Activated T-cell treated with anti-CD3 and anti-CD28 coated beads, Interleukin-2, amount 50 U/mL, for 72 hours (primary cell): ENCODE data around the gene SLC45A1. TPM values are rescaled to one million over a fixed set of nuclear protein-coding genes. Genes with fewer than 3 reads are reported as not detected.

ENCODE experiments used
- ATAC-seq, 2 donors: fragments of 150-1000 bp; cut with Tn5 transposase; replicated peaks in 1 of 2; 2 replicates each; pipeline ENCODE4 v1.10.0; 2021; ENCODE audit warnings: moderate library complexity in 2 of 2, mild to moderate bottlenecking in 1 of 2
- DNase-seq, 2 donors: peaks; one replicate each; pipeline ENCODE4 v3.0.0; 2021 to 2022; ENCODE audit warnings: mixed read lengths in 1 of 2
- H3K27ac Mint-ChIP-seq: one replicate; pipeline ENCODE4 v1.8.0; 2022; ENCODE audit warnings: mild to moderate bottlenecking, moderate library complexity, mixed read lengths
- H3K27me3 Mint-ChIP-seq: one replicate; pipeline ENCODE4 v1.8.0; 2022; ENCODE audit warnings: low read depth, mixed read lengths
- H3K36me3 Mint-ChIP-seq, 2 donors: one replicate each; pipeline ENCODE4 v1.8.0; 2022; ENCODE audit warnings: mixed read lengths in 2 of 2, mild to moderate bottlenecking in 1 of 2; ENCODE audit not compliant: insufficient read depth in 2 of 2
- H3K4me1 Mint-ChIP-seq: one replicate; pipeline ENCODE4 v1.8.0; 2022; ENCODE audit warnings: low read depth, mixed read lengths
- H3K4me3 Mint-ChIP-seq, 2 donors: one replicate each; pipeline ENCODE4 v1.8.0; 2022; ENCODE audit warnings: mild to moderate bottlenecking in 2 of 2, mixed read lengths in 2 of 2, moderate library complexity in 2 of 2
- H3K9me3 Mint-ChIP-seq, 2 donors: one replicate each; pipeline ENCODE4 v1.8.0; 2022; ENCODE audit warnings: mixed read lengths in 2 of 2
- total RNA-seq, 2 donors: library from RNA; stranded (reverse); gene quantifications; one replicate each; pipeline ENCODE4 v1.2.3, GENCODE V29; 2022

The SLC45A1 gene
- total RNA-seq, 2 donors from 2014 or later, result 0.48 to 0.81 TPM

GRCh38 chr1:8293641-8294169 lies 24.2 kb upstream of the SLC45A1 start:
- no peaks in the 10 kb centered on the region for H3K9me3 Mint-ChIP-seq
- DNase-seq (no peak), ATAC-seq (no peak)
- H3K4me3 Mint-ChIP-seq, result no peak overlapping the region
- H3K36me3 Mint-ChIP-seq, result no peaks in the 10 kb centered on the region
- no peaks in the 10 kb centered on the region for H3K27me3 Mint-ChIP-seq
- H3K4me1 Mint-ChIP-seq, result no peaks in the 10 kb centered on the region
- no peak overlapping the region for H3K27ac Mint-ChIP-seq

GRCh38 chr1:8294170-8294697 lies 23.7 kb upstream of the SLC45A1 start:
- ATAC-seq, result no peak
- Mint-ChIP-seq H3K4me3 (no peak overlapping the region), H3K27me3 (no peaks in the 10 kb centered on the region), H3K27ac (no peak overlapping the region), H3K4me1 (no peaks in the 10 kb centered on the region), H3K9me3 (no peaks in the 10 kb centered on the region), H3K36me3 (no peaks in the 10 kb centered on the region)
- no peak for DNase-seq

GRCh38 chr1:8297245-8297644 lies 20.7 kb upstream of the SLC45A1 start:
- no peak for ATAC-seq
- no peak overlapping the region for H3K4me3 Mint-ChIP-seq
- H3K9me3 Mint-ChIP-seq, result no peaks in the 10 kb centered on the region
- H3K36me3 Mint-ChIP-seq, result no peaks in the 10 kb centered on the region
- no peak overlapping the region for H3K27ac Mint-ChIP-seq
- peaks cover 4% of the 10 kb centered on the region for H3K27me3 Mint-ChIP-seq
- no peak for DNase-seq
- H3K4me1 Mint-ChIP-seq, result peaks cover 3% of the 10 kb centered on the region

GRCh38 chr1:8299963-8300362 lies 18.0 kb upstream of the SLC45A1 start:
- H3K27me3 Mint-ChIP-seq, result peaks cover 12% of the 10 kb centered on the region
- H3K36me3 Mint-ChIP-seq, result no peaks in the 10 kb centered on the region
- H3K4me3 Mint-ChIP-seq, result no peak overlapping the region
- no peak overlapping the region for H3K27ac Mint-ChIP-seq
- no peaks in the 10 kb centered on the region for H3K9me3 Mint-ChIP-seq
- ATAC-seq, result no peak
- no peak for DNase-seq
- H3K4me1 Mint-ChIP-seq, result peaks cover 4% of the 10 kb centered on the region

- no peak overlapping the region for H3K27ac Mint-ChIP-seq
- no peaks in the 10 kb centered on the region for H3K9me3 Mint-ChIP-seq
- H3K27me3 Mint-ChIP-seq, result peaks cover 12% of the 10 kb centered on the region
- no peak overlapping the region for H3K4me3 Mint-ChIP-seq
- ATAC-seq (no peak), DNase-seq (no peak)
- H3K4me1 Mint-ChIP-seq, result peaks cover 4% of the 10 kb centered on the region
- no peaks in the 10 kb centered on the region for H3K36me3 Mint-ChIP-seq
Observed at GRCh38 chr1:8302081-8302956, 15.6 kb upstream of the SLC45A1 start.

GRCh38 chr1:8303141-8303540 lies 14.8 kb upstream of the SLC45A1 start:
- Mint-ChIP-seq H3K36me3 (no peaks in the 10 kb centered on the region), H3K27ac (no peak overlapping the region), H3K9me3 (no peaks in the 10 kb centered on the region), H3K4me3 (no peak overlapping the region), H3K4me1 (peaks cover 4% of the 10 kb centered on the region), H3K27me3 (peaks cover 12% of the 10 kb centered on the region)
- DNase-seq (no peak), ATAC-seq (no peak)

- peaks cover 12% of the 10 kb centered on the region for H3K27me3 Mint-ChIP-seq
- H3K9me3 Mint-ChIP-seq, result no peaks in the 10 kb centered on the region
- peaks cover 4% of the 10 kb centered on the region for H3K4me1 Mint-ChIP-seq
- ATAC-seq, result no peak
- H3K27ac Mint-ChIP-seq, result no peak overlapping the region
- H3K4me3 Mint-ChIP-seq, result no peak overlapping the region
- H3K36me3 Mint-ChIP-seq, result no peaks in the 10 kb centered on the region
- DNase-seq, result no peak
Observed at GRCh38 chr1:8303876-8304275, 14.0 kb upstream of the SLC45A1 start.

- Mint-ChIP-seq H3K27ac (no peak overlapping the region), H3K9me3 (no peaks in the 10 kb centered on the region), H3K4me1 (no peaks in the 10 kb centered on the region), H3K4me3 (no peak overlapping the region), H3K36me3 (no peaks in the 10 kb centered on the region), H3K27me3 (peaks cover 6% of the 10 kb centered on the region)
- ATAC-seq, result no peak
- DNase-seq, result no peak
Observed at GRCh38 chr1:8307628-8308027, 10.3 kb upstream of the SLC45A1 start.

- DNase-seq (no peak), ATAC-seq (no peak)
- H3K27ac Mint-ChIP-seq, result no peak overlapping the region
- H3K36me3 Mint-ChIP-seq, result no peaks in the 10 kb centered on the region
- H3K9me3 Mint-ChIP-seq, result no peaks in the 10 kb centered on the region
- H3K4me3 Mint-ChIP-seq, result no peak overlapping the region
- peaks cover 24% of the 10 kb centered on the region for H3K4me1 Mint-ChIP-seq
- H3K27me3 Mint-ChIP-seq, result peaks cover 26% of the 10 kb centered on the region
Observed at GRCh38 chr1:8311068-8311718, 6.7 kb upstream of the SLC45A1 start.

- Mint-ChIP-seq H3K27me3 (peaks cover 37% of the 10 kb centered on the region), H3K4me1 (peaks cover 27% of the 10 kb centered on the region), H3K27ac (no peak overlapping the region), H3K9me3 (no peaks in the 10 kb centered on the region), H3K36me3 (no peaks in the 10 kb centered on the region), H3K4me3 (no peak overlapping the region)
- DNase-seq (no peak), ATAC-seq (no peak)
Observed at GRCh38 chr1:8312235-8313218, 5.4 kb upstream of the SLC45A1 start.

GRCh38 chr1:8313231-8313630 lies 4.7 kb upstream of the SLC45A1 start:
- no peak overlapping the region for H3K27ac Mint-ChIP-seq
- no peaks in the 10 kb centered on the region for H3K9me3 Mint-ChIP-seq
- H3K36me3 Mint-ChIP-seq, result no peaks in the 10 kb centered on the region
- ATAC-seq (no peak), DNase-seq (no peak)
- H3K4me1 Mint-ChIP-seq, result peaks cover 29% of the 10 kb centered on the region
- H3K27me3 Mint-ChIP-seq, result peaks cover 37% of the 10 kb centered on the region
- no peak overlapping the region for H3K4me3 Mint-ChIP-seq

- Mint-ChIP-seq H3K4me3 (no peak overlapping the region), H3K36me3 (no peaks in the 10 kb centered on the region), H3K27ac (no peak overlapping the region), H3K4me1 (peaks cover 34% of the 10 kb centered on the region), H3K27me3 (peaks cover 42% of the 10 kb centered on the region), H3K9me3 (no peaks in the 10 kb centered on the region)
- DNase-seq, result peak; percentile 55 to 56
- peak; percentile 32 to 38 for ATAC-seq
Observed at GRCh38 chr1:8314346-8315280, 3.3 kb upstream of the SLC45A1 start.
